K562 (cell line): ENCODE results near the gene DOK7. TPM values are rescaled to one million over a fixed set of nuclear protein-coding genes. Genes with fewer than 3 reads are reported as not detected.

ENCODE experiments used
- ATAC-seq: fragments of 200-7000 bp; cut with Tn5 transposase; 3 replicates; pipeline ENCODE4 v1.9.1; 2020; ENCODE audit warnings: moderate library complexity
- BruUV-seq: library from RNA; stranded (reverse); fragments of 400-500 nt; replicated peaks from 2 replicates; lab custom pipeline; 2021; lab: Mats Ljungman, UMichigan
- CTCF ChIA-PET: fragments of 300-600 bp; formaldehyde crosslinking; extraction: SDS; loops from one replicate; lab custom pipeline; 2021; ENCODE audit warnings: low intra/inter-chr PET ratio; lab: Yijun Ruan, JAX
- POLR2A ChIA-PET: fragments of 300-600, 350-650 bp; sonication (Branson Sonifier 250); formaldehyde crosslinking; extraction: SDS; loops from one replicate; lab custom pipeline; 2021; ENCODE audit warnings: antibody characterized with exemption, inconsistent platforms; lab: Yijun Ruan, JAX
- DNase-seq, 4 experiments: peaks; one replicate each; pipeline versions ENCODE4 v3.0.0 to v3.0.0-alpha.2; 2011 to 2018; ENCODE audit warnings: low spot score in 3 of 4, mixed read lengths in 3 of 4; ENCODE audit errors: extremely low read depth in 1 of 4
- FAIRE-seq: peaks from 2 replicates; lab custom pipeline; 2011; peaks lifted over from hg19 to GRCh38; lab: Jason Lieb, UNC
- H2AFZ ChIP-seq: 2 replicates; pipeline ENCODE4 v1.6.0; 2011; ENCODE audit warnings: low read depth, low read length, control low read depth, inconsistent platforms
- H3K27ac ChIP-seq: fragments of 200-600 bp; 3 replicates; pipeline ENCODE4 v1.8.0; 2011; ENCODE audit warnings: low read depth, mild to moderate bottlenecking, control low read depth, inconsistent platforms, low read length, moderate library complexity, mixed read lengths; ENCODE audit errors: extremely low read depth
- H3K27me3 ChIP-seq, 2 experiments: fragments of 300-600 bp in 1 of 2; 2 replicates in 1 of 2; 3 replicates in 1 of 2; pipeline versions ENCODE4 v1.6.0 to v1.8.0; 2011; ENCODE audit warnings: inconsistent platforms in 2 of 2, low read length in 2 of 2, mild to moderate bottlenecking in 1 of 2, mixed read lengths in 1 of 2, moderate library complexity in 1 of 2; ENCODE audit not compliant: control insufficient read depth in 2 of 2, insufficient read depth in 2 of 2
- H3K36me3 ChIP-seq: fragments of 300-600 bp; 3 replicates; pipeline ENCODE4 v1.8.0; 2011; ENCODE audit warnings: mild to moderate bottlenecking, low read length, inconsistent platforms; ENCODE audit not compliant: control insufficient read depth, insufficient read depth
- H3K4me1 ChIP-seq, 2 experiments: fragments of 200-600 bp in 1 of 2; replicated peaks in 1 of 2; 2 replicates in 1 of 2; 3 replicates in 1 of 2; pipeline versions ENCODE4 v1.5.1 to v1.8.0; 2011; ENCODE audit warnings: inconsistent platforms in 2 of 2, low read length in 2 of 2, mild to moderate bottlenecking in 1 of 2, mixed read lengths in 1 of 2, moderate library complexity in 1 of 2; ENCODE audit not compliant: control insufficient read depth in 2 of 2, insufficient read depth in 2 of 2
- H3K4me2 ChIP-seq: 2 replicates; pipeline ENCODE4 v1.6.1; 2011; ENCODE audit warnings: low read length, control low read depth, inconsistent platforms, mixed read lengths; ENCODE audit not compliant: insufficient read depth
- H3K4me3 ChIP-seq: fragments of 200-600 bp; sonication (generic), shearing (Covaris generic); 2 replicates; pipeline ENCODE4 v1.5.1; 2016; ENCODE audit warnings: control low read depth, inconsistent platforms
- H3K79me2 ChIP-seq: fragments of 200-600 bp; 3 replicates; pipeline ENCODE4 v1.8.0; 2011; ENCODE audit warnings: low read length, inconsistent platforms; ENCODE audit not compliant: control insufficient read depth, insufficient read depth
- H3K9ac ChIP-seq, 2 experiments: 2 replicates each; pipeline versions ENCODE4 v1.6.0 to v1.6.1; 2011; ENCODE audit warnings: low read depth in 2 of 2, low read length in 2 of 2, control low read depth in 1 of 2, inconsistent platforms in 1 of 2, mild to moderate bottlenecking in 1 of 2, mixed read lengths in 1 of 2; ENCODE audit not compliant: insufficient read depth in 1 of 2
- H3K9me1 ChIP-seq: one replicate; pipeline ENCODE4 v1.6.0; 2011; ENCODE audit warnings: inconsistent platforms, mild to moderate bottlenecking, low read length, moderate library complexity; ENCODE audit not compliant: control insufficient read depth, insufficient read depth
- H3K9me3 ChIP-seq: replicated peaks from 2 replicates; pipeline ENCODE4 v1.5.1; 2011; ENCODE audit warnings: low read depth, low read length, inconsistent platforms; ENCODE audit not compliant: control insufficient read depth, insufficient read depth
- H4K20me1 ChIP-seq: replicated peaks from 2 replicates; pipeline ENCODE4 v1.6.1; 2011; ENCODE audit warnings: low read length, inconsistent platforms, mixed read lengths; ENCODE audit not compliant: control insufficient read depth, insufficient read depth
- FOXJ3 ChIP-seq: sonication (generic); formaldehyde crosslinking; IDR thresholded peaks from 2 replicates; pipeline ENCODE4 v1.4.0; 2020; ENCODE audit warnings: mild to moderate bottlenecking, missing genetic modification reagents
- HEY1 ChIP-seq: fragments of 250-450 bp; sonication (Bioruptor Pico); IDR thresholded peaks from 2 replicates; pipeline ENCODE4 v1.5.0; 2020; ENCODE audit warnings: mild to moderate bottlenecking, moderate library complexity, borderline replicate concordance
- HIVEP1 ChIP-seq: fragments of 250-450 bp; sonication (Bioruptor Pico); IDR thresholded peaks from 2 replicates; pipeline ENCODE4 v1.4.0; 2020; ENCODE audit warnings: mild to moderate bottlenecking
- MTF1 ChIP-seq: fragments of 250-450 bp; sonication (Bioruptor Pico); IDR thresholded peaks from 2 replicates; pipeline ENCODE4 v1.9.0; 2021; ENCODE audit warnings: moderate library complexity, mild to moderate bottlenecking, inconsistent platforms, borderline replicate concordance
- MYBL2 ChIP-seq, 2 experiments: fragments of 450-650 bp in 1 of 2; sonication (generic) in 1 of 2; formaldehyde crosslinking in 1 of 2; IDR thresholded peaks; 2 replicates each; pipeline versions ENCODE4 v1.6.1 to v1.8.1; 2017 to 2022; ENCODE audit warnings: borderline replicate concordance in 1 of 2, inconsistent platforms in 1 of 2, low read depth in 1 of 2, mild to moderate bottlenecking in 1 of 2, missing genetic modification reagents in 1 of 2, moderate library complexity in 1 of 2
- NCOR1 ChIP-seq: fragments of 450-650 bp; IDR thresholded peaks from 2 replicates; pipeline ENCODE4 v1.6.1; 2016; ENCODE audit warnings: mild to moderate bottlenecking, moderate library complexity
- SRF ChIP-seq, 2 experiments: fragments of 250-450, 450-650 bp in 1 of 2; sonication (Bioruptor Pico) in 1 of 2; sonication (generic) in 1 of 2; formaldehyde crosslinking; IDR thresholded peaks; 2 replicates each; pipeline versions ENCODE4 v1.5.0 to v1.5.1; 2020 to 2022; ENCODE audit warnings: mild to moderate bottlenecking in 1 of 2, missing genetic modification reagents in 1 of 2
- TEAD4 ChIP-seq, 2 experiments: sonication (generic) in 1 of 2; formaldehyde crosslinking in 1 of 2; IDR thresholded peaks; 2 replicates each; pipeline versions ENCODE4 v1.6.1 to v1.8.0; 2012 to 2022; ENCODE audit warnings: borderline replicate concordance in 1 of 2, inconsistent platforms in 1 of 2, low read length in 1 of 2, mild to moderate bottlenecking in 1 of 2, missing genetic modification reagents in 1 of 2
- TGIF2 ChIP-seq: sonication (generic); formaldehyde crosslinking; IDR thresholded peaks from 2 replicates; pipeline ENCODE4 v1.8.1; 2022; ENCODE audit warnings: mild to moderate bottlenecking, missing genetic modification reagents, moderate library complexity
- TSC22D4 ChIP-seq: fragments of 450-650 bp; IDR thresholded peaks from 2 replicates; pipeline ENCODE4 v1.6.1; 2016; ENCODE audit warnings: missing genetic modification characterization, missing biosample characterization, control low read depth
- U2AF1 ChIP-seq: fragments of 200-400 bp; formaldehyde crosslinking; optimal IDR thresholded peaks from 2 replicates; pipeline ENCODE3; 2017; ENCODE audit warnings: mild to moderate bottlenecking, low read depth, low read length, moderate library complexity
- ZNF398 ChIP-seq: fragments of 250-450 bp; sonication (Bioruptor Pico); IDR thresholded peaks from 2 replicates; pipeline ENCODE4 v1.8.0; 2021; ENCODE audit warnings: moderate library complexity, mild to moderate bottlenecking, inconsistent platforms
- ZSCAN29 ChIP-seq: fragments of 450-650 bp; IDR thresholded peaks from 2 replicates; pipeline ENCODE4 v1.6.1; 2017
- WGBS: fragments of 100-300 bp; shearing (Covaris generic); methylation state at CpG from one replicate; pipeline ENCODE4 v1.1.6; 2016; ENCODE audit warnings: low coverage, mixed read lengths; ENCODE audit not compliant: insufficient coverage; ENCODE audit errors: missing lambda C conversion rate; 5-methylcytosine and 5-hydroxymethylcytosine counted together
- in situ Hi-C: fragments of 300-500 bp; cut with MboI; formaldehyde crosslinking; loops from 4 replicates; pipeline ENCODE4 v1.15.0; 2018; ENCODE audit warnings: inconsistent platforms, mixed read lengths
- intact Hi-C: fragments of 100-400 bp; cut with micrococcal nuclease; formaldehyde crosslinking; loops from 2 replicates; pipeline ENCODE4 v1.14.2; 2022
- polyA plus RNA-seq, 8 experiments: library from polyadenylated mRNA; depleted of rRNA in 4 of 8; stranded (reverse) in 5 of 8; unstranded in 3 of 8; fragments of >200 nt; fragmentation: Nextera tagmentation in 2 of 8; fragmentation: Illumina TruSeq in 1 of 8; extraction: Ambion mirVana in 2 of 8; extraction: Trizol in 1 of 8; gene quantifications; 2 replicates each; pipeline versions ENCODE4 v1.2.1 to v1.2.3, GENCODE V29; 2011 to 2014; ENCODE audit warnings: inconsistent platforms in 1 of 8, missing spikeins in 1 of 8
- total RNA-seq, 7 experiments: library from RNA; depleted of rRNA in 6 of 7; stranded (reverse); fragments of >200 nt in 6 of 7; fragmentation: Illumina TruSeq in 2 of 7; extraction: Trizol in 2 of 7; gene quantifications; 2 replicates each; pipeline versions ENCODE4 v1.2.1 to v1.2.3, GENCODE V29; 2011 to 2021; ENCODE audit warnings: low replicate concordance in 1 of 7
- TF ChIP-seq, protein P1 (sequence below): fragments of 450-650 bp; formaldehyde crosslinking; conservative IDR thresholded peaks from 2 replicates; pipeline ENCODE4 v1.4.0; 2022; ENCODE audit warnings: mild to moderate bottlenecking, missing genetic modification characterization

The DOK7 gene
- total and polyA plus RNA-seq, 9 of the 15 experiments (the other 6 are each of a cell fraction or from before 2014, with no cell fraction given) = not detected

- Histone ChIP-seq H3K4me2 (no peak overlapping the region), H3K4me3 (no peak overlapping the region), H3K9me3 (no peaks in the 10 kb centered on the region), H3K36me3 (peaks cover 91% of the 10 kb centered on the region; the same call in 2 of the 3 replicates), H3K9ac (no peak overlapping the region; a peak in 1 of 4 replicates), H3K4me1 (peaks cover 0 to 21% of the 10 kb centered on the region in 2 experiments; a peak in 2 of 5 replicates), H3K79me2 (no peaks in the 10 kb centered on the region), H2AFZ (no peak overlapping the region), H4K20me1 (no peaks in the 10 kb centered on the region; the same call in 1 of the 2 replicates), H3K27ac (no peak overlapping the region), H3K9me1 (no peaks in the 10 kb centered on the region), H3K27me3 (no peaks in the 10 kb centered on the region)
- FAIRE-seq (no peak), DNase-seq (no peak), ATAC-seq (no peak)
- intact Hi-C loops (no loop called here), in situ Hi-C loops (no loop called here)
- ChIA-PET POLR2A (interaction anchor here (0.6 to 0.7 kb wide), 2 partner anchors 11 to 20 kb away, joined by 3 to 4 read pairs; no protein-coding TSS in a partner anchor), CTCF (no interaction called here)
- no TSS peak for BruUV-seq
- 92% methylated on average over 30 of the region's 32 CpGs for WGBS
- TF ChIP-seq TSC22D4 (tag) (no peak), HEY1 (CRISPR knock-in tag) (no peak), ZSCAN29 (no peak), ZNF398 (CRISPR knock-in tag) (no peak), SRF (CRISPR knock-in tag; IDR thresholded peaks at IDR 0.05) (no peak), TGIF2 (no peak), MTF1 (no peak), U2AF1 (no peak), FOXJ3 (CRISPR knock-in tag) (no peak), MYBL2 (IDR thresholded peaks at IDR 0.05; ENCODE audit: low read depth) (no peak), MYBL2 (CRISPR knock-in tag; IDR thresholded peaks at IDR 0.05; ENCODE audit: borderline replicate concordance) (no peak), HIVEP1 (CRISPR knock-in tag) (no peak), TEAD4 (IDR thresholded peaks at IDR 0.05; ENCODE audit: low read length) (no peak), TEAD4 (CRISPR knock-in tag; IDR thresholded peaks at IDR 0.05; ENCODE audit: borderline replicate concordance) (no peak), NCOR1 (no peak)
- TF ChIP-seq, protein P1, sequence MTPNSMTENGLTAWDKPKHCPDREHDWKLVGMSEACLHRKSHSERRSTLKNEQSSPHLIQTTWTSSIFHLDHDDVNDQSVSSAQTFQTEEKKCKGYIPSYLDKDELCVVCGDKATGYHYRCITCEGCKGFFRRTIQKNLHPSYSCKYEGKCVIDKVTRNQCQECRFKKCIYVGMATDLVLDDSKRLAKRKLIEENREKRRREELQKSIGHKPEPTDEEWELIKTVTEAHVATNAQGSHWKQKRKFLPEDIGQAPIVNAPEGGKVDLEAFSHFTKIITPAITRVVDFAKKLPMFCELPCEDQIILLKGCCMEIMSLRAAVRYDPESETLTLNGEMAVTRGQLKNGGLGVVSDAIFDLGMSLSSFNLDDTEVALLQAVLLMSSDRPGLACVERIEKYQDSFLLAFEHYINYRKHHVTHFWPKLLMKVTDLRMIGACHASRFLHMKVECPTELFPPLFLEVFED (CRISPR knock-in tag) = no peak
Observed at GRCh38 chr4:3516061-3516835, 53.1 kb downstream of the DOK7 start.
